Cerebellar cortex (tissue), 1 donor: ENCODE results near the gene NAXD.
"Not testable (repeated sequence)": the region's sequence is repeated elsewhere in the genome, so short reads cannot be mapped to it uniquely, and the experiment has no call there.

Experiments
- DNase-seq: peaks from one replicate; pipeline ENCODE4 v3.0.0-alpha.2; 2015; ENCODE audit warnings: low spot score

Gene NAXD

DNA sequence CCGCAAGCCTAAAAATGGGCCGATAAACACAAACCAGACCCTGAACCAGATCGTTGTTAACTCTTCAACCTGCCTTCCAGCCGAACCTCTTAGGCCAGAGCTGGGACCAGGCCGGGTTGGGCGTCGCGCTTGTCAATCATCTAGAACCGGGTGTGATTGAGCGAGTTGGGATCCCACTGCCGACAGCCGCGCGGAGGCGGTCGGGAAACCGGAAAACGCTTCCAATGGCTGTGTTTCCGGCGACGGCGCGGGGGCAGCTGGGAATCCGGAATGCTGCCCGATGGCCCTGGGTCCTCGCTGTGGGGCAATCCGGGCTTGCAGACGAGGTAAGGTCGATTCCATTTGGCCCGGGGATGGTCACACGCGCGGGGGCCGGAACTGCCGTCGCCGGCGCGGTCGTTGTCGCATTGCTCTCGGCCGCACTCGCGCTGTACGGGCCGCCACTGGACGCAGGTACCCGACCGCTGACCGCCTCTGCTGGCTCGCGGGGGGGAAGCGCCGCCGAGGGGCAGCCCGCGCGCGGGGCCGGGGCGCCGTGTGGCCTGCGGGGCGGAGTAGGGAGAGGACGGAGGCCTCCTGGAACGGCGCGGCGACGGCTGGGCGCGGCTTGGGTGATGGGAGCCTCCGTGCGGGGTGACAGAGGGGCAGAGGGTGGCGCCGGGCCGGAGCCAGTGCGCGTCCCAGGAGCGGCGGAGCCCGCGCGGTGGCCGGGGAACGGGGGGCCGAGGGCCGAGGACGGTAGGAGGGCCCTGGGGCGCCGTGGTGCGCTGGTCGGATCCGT lies at the start of gene NAXD:
Gene NAXD, plus strand, starts transcription at position 224 of the 781 bp plus-strand sequence. Its CDS starts 57 bp downstream, at position 281.
- peak; percentile 97 for DNase-seq

- DNase-seq: no peak
These were observed 49.2 kb upstream of the NAXD start for GRCh38 chr13:110566171-110566570.

DNA sequence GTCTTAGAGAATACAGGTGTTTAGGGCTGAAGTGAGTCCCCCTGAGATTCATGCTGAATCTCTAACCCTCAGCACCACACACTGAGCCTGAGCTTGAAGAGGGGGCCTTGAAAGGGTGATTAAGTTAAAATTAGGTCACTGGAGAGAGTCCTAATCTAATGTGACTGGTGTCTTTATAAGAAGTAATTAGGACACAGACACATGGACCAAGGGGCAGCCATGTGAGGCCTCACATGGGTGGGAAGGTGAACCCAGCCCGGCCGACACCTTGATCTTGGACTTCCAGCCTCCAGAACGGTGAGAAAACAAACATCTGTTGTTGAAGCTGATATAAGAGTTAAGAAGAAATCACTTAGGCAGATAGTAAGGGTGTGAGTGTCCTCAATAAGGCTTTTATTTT lies 46.7 kb upstream of the NAXD start:
- DNase-seq: no peak

- not testable (repeated sequence) for DNase-seq
These were observed 45.4 kb upstream of the NAXD start for GRCh38 chr13:110569962-110570361.

DNA sequence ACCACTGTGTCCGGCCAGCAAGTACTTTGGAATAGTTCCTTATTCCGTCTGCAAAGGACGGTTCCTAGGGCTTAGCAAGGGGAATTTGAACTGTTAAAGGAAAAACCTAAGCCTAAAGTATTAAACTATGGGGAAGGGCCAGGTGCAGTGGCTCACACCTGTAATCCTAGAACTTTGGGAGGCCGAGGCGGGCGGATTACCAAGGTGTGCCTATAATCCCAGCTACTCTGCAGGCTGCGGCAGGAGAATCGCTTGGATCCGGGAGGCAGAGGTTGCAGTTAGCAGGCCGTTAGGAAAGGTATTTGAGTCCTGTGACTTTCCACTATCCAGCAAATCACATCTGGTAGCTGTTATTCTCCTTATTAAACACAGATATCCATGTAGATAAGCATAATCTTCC lies 44.5 kb upstream of the NAXD start:
- no peak for DNase-seq

DNA sequence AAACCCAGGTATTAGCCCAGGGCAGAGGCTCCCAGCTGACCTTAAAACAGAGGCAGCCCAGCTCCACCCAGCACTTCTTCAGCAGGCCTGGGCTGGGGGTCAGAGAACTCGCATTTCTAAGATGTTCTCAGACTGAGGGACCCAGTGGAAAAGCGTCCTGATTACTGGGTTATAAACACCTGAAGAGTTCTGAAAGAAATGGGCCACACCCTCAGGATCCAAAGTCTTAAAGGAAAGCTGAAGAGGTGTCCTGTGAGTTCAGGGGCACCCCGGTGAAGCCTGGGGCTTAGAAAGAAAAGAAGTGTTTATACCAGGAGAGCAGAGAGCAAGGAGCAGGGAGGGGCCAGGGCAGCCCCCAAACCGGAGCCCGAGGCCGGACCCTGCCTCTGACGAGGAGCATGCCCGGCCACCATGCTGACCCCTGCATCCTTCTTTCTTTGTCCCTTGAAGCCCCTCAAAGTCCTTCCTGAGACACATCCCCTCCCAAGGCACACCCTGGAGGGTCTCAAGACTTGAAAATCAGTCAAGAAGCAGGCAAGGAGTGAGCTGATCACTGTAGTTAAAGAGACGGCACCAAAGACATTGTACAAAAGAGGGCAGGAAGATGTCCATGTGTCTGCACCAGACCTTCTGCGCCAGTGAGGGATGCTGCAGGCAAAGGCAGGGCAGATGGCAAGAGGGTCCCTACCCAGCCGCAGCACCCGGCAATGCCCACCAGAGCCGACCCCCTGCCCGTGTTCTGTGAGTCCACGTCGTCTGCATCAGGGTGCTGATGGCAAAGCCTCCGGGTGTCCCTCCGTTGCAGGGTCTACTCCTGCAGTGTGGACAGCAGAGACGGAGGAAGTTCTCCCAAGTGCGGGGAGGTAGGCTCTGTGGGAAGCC lies 43.2 kb upstream of the NAXD start:
- no peak for DNase-seq

- no peak for DNase-seq
These were observed 42.6 kb upstream of the NAXD start for GRCh38 chr13:110572778-110573118.

DNA sequence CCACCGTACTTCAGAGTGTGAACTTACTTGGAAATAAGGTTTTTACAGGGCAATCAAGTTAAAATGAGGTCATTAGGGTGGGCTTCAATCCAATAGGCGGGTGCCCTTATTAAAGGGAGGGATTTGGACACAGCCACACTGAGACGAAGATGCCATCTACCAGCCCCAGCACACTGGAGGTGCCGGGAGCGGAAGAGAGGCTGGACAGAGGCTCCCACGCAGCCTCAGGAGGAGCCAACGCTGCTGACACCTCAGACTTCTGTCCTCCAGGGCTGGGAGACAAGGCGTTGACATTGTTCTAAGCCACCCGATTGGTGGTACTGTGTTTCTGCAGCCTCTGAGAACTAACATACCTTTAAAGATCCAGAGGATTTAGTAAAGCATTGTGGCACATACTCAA lies 41.2 kb upstream of the NAXD start:
- DNase-seq: no peak

DNA sequence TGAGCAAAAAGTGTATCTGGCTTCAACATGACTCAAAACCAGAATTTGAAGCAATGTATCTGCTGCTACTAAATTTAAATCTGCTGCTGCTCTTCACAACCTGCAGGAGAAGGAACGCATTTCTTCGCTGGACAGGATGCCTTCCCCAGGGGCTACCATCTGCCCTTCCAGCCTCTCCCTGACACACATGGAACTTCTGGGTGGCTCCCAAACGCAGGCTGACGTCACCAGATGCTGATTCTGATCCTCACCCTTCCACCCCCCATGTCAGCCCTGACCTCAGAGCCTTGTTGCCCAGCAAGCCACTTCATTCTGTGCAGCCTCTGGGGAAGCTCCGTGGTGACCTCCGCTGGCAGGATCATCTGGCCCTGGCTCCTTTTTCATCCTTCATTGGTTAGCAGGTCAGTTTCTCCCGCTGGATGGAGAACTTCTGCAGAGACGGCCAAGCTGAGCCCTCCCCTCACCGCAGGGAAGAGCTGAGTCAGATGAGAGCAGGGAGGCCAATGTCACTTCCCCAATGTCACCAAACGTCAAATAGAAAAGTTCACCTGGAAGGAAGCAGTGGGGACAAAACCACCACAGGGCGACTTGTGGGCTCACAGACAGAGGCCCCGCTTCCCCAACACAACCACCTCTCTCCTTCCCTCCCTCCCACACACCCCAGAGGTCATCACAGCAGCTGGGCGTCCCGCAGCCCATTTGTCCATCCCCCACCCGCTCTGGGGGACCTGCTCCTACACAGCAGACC lies 39.8 kb upstream of the NAXD start:
- no peak for DNase-seq

DNA sequence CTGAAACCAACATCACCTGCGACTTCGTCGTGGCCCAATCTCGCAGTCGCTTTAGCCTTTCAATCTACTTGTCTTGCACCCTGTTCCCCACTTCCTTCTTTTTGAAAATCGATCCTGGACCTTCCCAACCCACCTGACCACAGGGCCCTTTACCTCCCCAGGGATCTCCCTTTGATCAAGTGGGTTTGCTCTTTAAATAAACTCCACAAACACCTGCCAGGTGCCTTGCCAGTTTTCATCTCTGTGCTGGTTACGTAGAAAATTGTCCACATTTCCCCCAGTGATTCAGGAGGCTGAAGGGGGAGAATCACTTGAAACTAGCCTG lies 39.3 kb upstream of the NAXD start:
- DNase-seq: no peak

DNA sequence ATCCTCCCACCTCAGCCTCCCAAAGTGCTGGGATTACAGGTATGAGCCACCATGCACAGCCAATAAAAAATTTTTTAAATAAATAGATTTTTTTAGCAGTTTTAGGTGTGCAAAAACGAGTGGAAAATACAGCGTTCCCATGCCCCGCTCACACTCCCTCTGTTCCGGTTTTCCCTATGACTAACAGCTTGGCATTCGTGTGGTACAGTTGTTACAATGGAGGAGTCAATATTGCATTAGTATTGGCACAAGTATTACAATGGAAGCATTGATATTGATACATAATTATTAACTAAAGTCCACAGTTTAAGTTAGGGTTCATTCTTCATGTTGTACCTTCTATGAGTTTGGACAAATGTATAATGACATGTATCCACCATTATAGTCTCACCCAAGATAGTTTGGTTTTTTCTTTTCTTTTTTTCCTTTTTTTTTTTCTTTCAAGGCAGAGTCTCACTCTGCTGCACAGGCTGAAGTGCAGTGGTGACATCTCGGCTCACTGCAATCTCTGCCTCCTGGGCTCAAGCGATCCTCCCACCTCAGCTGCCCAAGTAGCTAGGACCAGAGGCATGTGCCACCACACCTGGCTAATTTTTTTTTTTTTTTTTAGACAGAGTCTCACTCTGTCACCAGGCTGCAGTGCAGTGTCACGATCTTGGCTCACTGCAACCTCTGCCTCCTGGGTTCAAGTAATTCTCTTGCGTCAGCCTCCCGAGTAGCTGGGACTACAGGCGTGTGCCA lies 38.4 kb upstream of the NAXD start:
- DNase-seq: no peak

GRCh38 chr13:110578363-110578762 lies 37.0 kb upstream of the NAXD start:
- DNase-seq: no peak

- DNase-seq: no peak
These were observed 34.5 kb upstream of the NAXD start for GRCh38 chr13:110580800-110581199.

- DNase-seq: no peak
These were observed 33.7 kb upstream of the NAXD start for GRCh38 chr13:110581506-110582185.

GRCh38 chr13:110582421-110582954 lies 32.9 kb upstream of the NAXD start:
- no peak for DNase-seq

DNA sequence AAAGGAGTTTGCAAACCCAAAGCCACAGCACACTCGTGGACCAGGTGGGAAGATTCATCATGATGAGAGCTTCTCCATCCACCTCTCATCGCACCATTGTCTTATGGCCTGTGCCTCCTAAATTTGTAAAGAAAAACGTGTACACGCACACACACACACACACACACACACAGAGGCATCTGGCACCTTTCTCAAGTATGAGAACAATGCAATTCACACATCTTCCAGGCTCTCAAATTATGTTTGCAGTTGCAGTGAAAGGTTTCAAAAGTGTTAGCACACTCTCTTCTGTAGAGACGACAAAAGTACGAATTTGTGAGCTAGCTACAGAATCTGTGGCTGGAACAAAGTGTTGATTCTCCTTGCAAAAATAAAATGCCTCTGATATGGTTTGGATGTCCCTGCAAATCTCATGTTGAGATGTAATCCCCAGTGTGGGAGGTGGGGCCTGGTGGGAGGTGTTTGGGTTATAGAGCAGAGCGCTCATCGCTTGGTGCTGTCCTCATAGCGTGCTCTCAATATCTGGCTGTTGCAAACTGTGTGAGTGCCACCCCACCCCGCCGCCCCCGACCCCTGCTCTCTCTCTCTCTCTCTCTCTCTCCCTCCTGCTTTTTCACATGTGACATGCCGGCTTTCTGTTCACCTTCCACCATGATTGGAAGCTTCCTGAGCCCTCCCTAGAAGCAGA lies 32.0 kb upstream of the NAXD start:
- no peak for DNase-seq

DNA sequence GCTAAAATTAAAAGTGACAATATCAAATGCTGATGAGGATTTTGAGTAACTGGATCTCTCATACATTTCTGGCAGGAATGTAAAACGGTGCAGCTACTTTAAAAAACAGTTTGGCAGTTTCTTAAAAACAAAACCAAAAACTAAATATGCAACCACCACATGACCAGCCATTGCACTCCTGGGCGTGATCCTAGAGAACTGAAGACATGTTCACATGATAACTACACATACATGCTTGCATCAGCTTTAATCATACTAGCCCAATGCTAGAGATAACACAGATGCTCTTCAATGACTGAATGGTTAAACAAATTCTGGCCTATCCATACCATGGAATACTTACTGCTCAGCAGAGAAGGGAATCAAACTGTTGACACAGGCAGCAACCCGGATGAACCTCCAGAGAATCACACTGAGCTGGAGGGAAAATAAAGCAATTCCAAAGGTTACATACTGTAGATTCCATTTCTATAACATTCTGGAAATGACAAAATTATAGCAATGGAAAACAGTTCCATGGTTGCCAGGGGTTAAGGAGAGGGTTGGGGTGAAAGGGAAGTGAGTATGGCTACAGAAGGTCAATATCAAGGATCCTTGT lies 25.5 kb upstream of the NAXD start:
- DNase-seq: no peak

- no peak for DNase-seq
These were observed 24.8 kb upstream of the NAXD start for GRCh38 chr13:110590577-110590976.

DNA sequence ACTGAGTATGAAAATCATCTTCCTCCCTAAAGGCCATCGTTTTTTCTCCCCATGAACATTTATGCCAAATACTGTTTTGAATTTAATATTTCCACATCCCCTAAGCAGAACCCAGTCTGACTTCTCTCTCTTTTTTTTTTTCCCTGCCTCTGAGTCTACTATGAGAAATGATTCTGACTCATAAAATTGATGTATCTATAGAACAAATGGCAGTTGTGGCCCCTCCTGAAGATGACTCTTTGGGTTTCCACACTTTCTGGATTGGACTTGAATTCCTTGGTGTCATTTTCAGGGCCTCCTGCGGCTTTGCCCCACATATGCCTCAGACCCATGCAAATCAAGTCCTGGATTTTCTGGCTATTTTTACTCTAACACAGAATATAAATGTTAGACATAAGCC lies 22.7 kb upstream of the NAXD start:
- DNase-seq: no peak
